NB4 (cell line): ENCODE data around the gene CHTOP.
"Not testable (repeated sequence)": the region's sequence is repeated elsewhere in the genome, so short reads cannot be mapped to it uniquely, and the experiment has no call there.

Experiments used
- DNase-seq: peaks from one replicate; pipeline ENCODE4 v3.0.0; 2010; ENCODE audit warnings: low read depth
- H3K4me3 ChIP-seq: one replicate; pipeline ENCODE4 v1.5.1; 2011; ENCODE audit warnings: mild to moderate bottlenecking, low read depth, low read length, moderate library complexity
- CTCF ChIP-seq: IDR thresholded peaks from one replicate; pipeline ENCODE4 v1.5.1; 2012; ENCODE audit warnings: low read depth, low read length
- MAX ChIP-seq: IDR thresholded peaks from 2 replicates; pipeline ENCODE4 v1.6.1; 2011; ENCODE audit warnings: low read depth, low read length
- MYC ChIP-seq: IDR thresholded peaks from 2 replicates; pipeline ENCODE4 v1.6.1; 2011; ENCODE audit warnings: low read depth, low read length
- POLR2A ChIP-seq: IDR thresholded peaks from 2 replicates; pipeline ENCODE4 v1.6.1; 2011; ENCODE audit warnings: mild to moderate bottlenecking; ENCODE audit not compliant: insufficient read length; ENCODE audit errors: extremely low read depth

The CHTOP gene

GRCh38 chr1:153661111-153661708, 27.3 kb downstream of the CHTOP start:
- H3K4me3 ChIP-seq, result no peak overlapping the region
- peak; percentile 34 for DNase-seq
- no peak for TF ChIP-seq POLR2A
- TF ChIP-seq MAX, result no peak
- no peak for TF ChIP-seq MYC
- TF ChIP-seq CTCF, result no peak

- no peak for DNase-seq
- no peak for TF ChIP-seq MYC
- TF ChIP-seq POLR2A, result no peak
- TF ChIP-seq CTCF, result no peak
- TF ChIP-seq MAX, result no peak
- H3K4me3 ChIP-seq, result no peak overlapping the region
Observed at GRCh38 chr1:153662269-153662668, 28.4 kb downstream of the CHTOP start.

- H3K4me3 ChIP-seq, result no peak overlapping the region
- peak; percentile 71 for DNase-seq
- no peak for TF ChIP-seq POLR2A
- no peak for TF ChIP-seq CTCF
- TF ChIP-seq MAX, result no peak
- no peak for TF ChIP-seq MYC
Observed at GRCh38 chr1:153663211-153663610, 29.3 kb downstream of the CHTOP start.

- no peak for TF ChIP-seq CTCF
- no peak for TF ChIP-seq POLR2A
- no peak for TF ChIP-seq MYC
- no peak for TF ChIP-seq MAX
- H3K4me3 ChIP-seq, result no peak overlapping the region
- DNase-seq, result no peak
Observed at GRCh38 chr1:153667439-153667838, 33.6 kb downstream of the CHTOP start.

GRCh38 chr1:153668672-153669071, 34.8 kb downstream of the CHTOP start:
- DNase-seq, result not testable (repeated sequence)
- peak overlapping the region; percentile 32 for H3K4me3 ChIP-seq

GRCh38 chr1:153669606-153670005, 35.7 kb downstream of the CHTOP start:
- peak overlapping the region; percentile 97 for H3K4me3 ChIP-seq
- no peak for DNase-seq
- TF ChIP-seq CTCF (no peak), POLR2A (no peak), MAX (no peak), MYC (no peak)
